ENCODE data around the gene GIPR.
"Not testable (repeated sequence)": the region's sequence is repeated elsewhere in the genome, so short reads cannot be mapped to it uniquely, and the experiment has no call there.

Gene GIPR

GRCh38 chr19:45691516-45692186 is 23.6 kb downstream of the GIPR start, which contains the start of gene SNRPD2:
SNRPD2 (minus strand) TSS chr19:45691953; CDS start chr19:45691888, 65 bp downstream.
- peak; percentile 96 for DNase-seq (ENCODE audit: low read depth)

- DNase-seq (ENCODE audit: low read depth) = peak; percentile 100
These were observed 24.4 kb downstream of the GIPR start, which contains the start of gene QPCTL for GRCh38 chr19:45692187-45693105. QPCTL (plus strand) TSS chr19:45692666; CDS start chr19:45692704, 38 bp downstream.

GRCh38 chr19:45693106-45693788 is 25.2 kb downstream of the GIPR start:
- peak; percentile 83 for DNase-seq (ENCODE audit: low read depth)

- DNase-seq (ENCODE audit: low read depth) = no peak
These were observed 33.7 kb downstream of the GIPR start for GRCh38 chr19:45701676-45702075.

- DNase-seq (ENCODE audit: low read depth) = no peak
These were observed 37.1 kb downstream of the GIPR start for GRCh38 chr19:45705115-45705514.

- no peak for DNase-seq (ENCODE audit: low read depth)
These were observed 37.8 kb downstream of the GIPR start for GRCh38 chr19:45705710-45706415.

- no peak for DNase-seq (ENCODE audit: low read depth)
These were observed 42.5 kb downstream of the GIPR start for GRCh38 chr19:45710356-45711130.

GRCh38 chr19:45711851-45712698 is 44.1 kb downstream of the GIPR start:
- no peak for DNase-seq (ENCODE audit: low read depth)

- DNase-seq (ENCODE audit: low read depth) = no peak
These were observed 44.7 kb downstream of the GIPR start for GRCh38 chr19:45712699-45713067.

GRCh38 chr19:45713141-45713540 is 45.1 kb downstream of the GIPR start:
- DNase-seq (ENCODE audit: low read depth) = no peak

GRCh38 chr19:45715139-45715538 is 47.1 kb downstream of the GIPR start:
- no peak for DNase-seq (ENCODE audit: low read depth)

- DNase-seq (ENCODE audit: low read depth) = peak; percentile 21
These were observed 48.5 kb downstream of the GIPR start for GRCh38 chr19:45716359-45717130.

GRCh38 chr19:45717131-45717982 is 49.3 kb downstream of the GIPR start:
- peak; percentile 98 for DNase-seq (ENCODE audit: low read depth)

GRCh38 chr19:45717983-45718650 is 50.1 kb downstream of the GIPR start:
- DNase-seq (ENCODE audit: low read depth) = peak; percentile 19

- DNase-seq (ENCODE audit: low read depth) = not testable (repeated sequence)
These were observed 52.0 kb downstream of the GIPR start for GRCh38 chr19:45720065-45720464.

- DNase-seq (ENCODE audit: low read depth) = not testable (repeated sequence)
These were observed 60.7 kb downstream of the GIPR start for GRCh38 chr19:45728683-45729082.

GRCh38 chr19:45729800-45730290 is 61.8 kb downstream of the GIPR start:
- DNase-seq (ENCODE audit: low read depth) = no peak
